Measurements from ENCODE around the gene KCTD14.

Gene KCTD14

GRCh38 chr11:77967753-77968152, 55.3 kb downstream of the KCTD14 start:
- Histone ChIP-seq H3K4me3 (ENCODE audit: low read depth, low read length) (no peak overlapping the region), H3K36me3 (replicated peaks) (no peaks in the 10 kb centered on the region), H3K27me3 (replicated peaks) (no peaks in the 10 kb centered on the region), H3K27ac (no peak overlapping the region)
- no peak for DNase-seq
- TF ChIP-seq CTCF (IDR thresholded peaks at IDR 0.05; ENCODE audit: low read depth, low read length, missing control alignments), result no peak
- in situ Hi-C loops (cut with HindIII; ENCODE audit: low pct_ligation_motif_present, low sequenced_read_pairs), result no loop called here

- in situ Hi-C loops (cut with HindIII; ENCODE audit: low pct_ligation_motif_present, low sequenced_read_pairs), result no loop called here
- no peak for TF ChIP-seq CTCF (IDR thresholded peaks at IDR 0.05; ENCODE audit: low read depth, low read length, missing control alignments)
- no peak for DNase-seq
- no peaks in the 10 kb centered on the region for H3K36me3 ChIP-seq (replicated peaks)
- no peaks in the 10 kb centered on the region for H3K27me3 ChIP-seq (replicated peaks)
- H3K27ac ChIP-seq, result no peak overlapping the region
- no peak overlapping the region for H3K4me3 ChIP-seq (ENCODE audit: low read depth, low read length)
Observed at GRCh38 chr11:77967121-77967520, 56.0 kb downstream of the KCTD14 start.

- Histone ChIP-seq H3K27me3 (replicated peaks) (no peaks in the 10 kb centered on the region), H3K4me3 (ENCODE audit: low read depth, low read length) (no peak overlapping the region), H3K36me3 (replicated peaks) (no peaks in the 10 kb centered on the region), H3K27ac (no peak overlapping the region)
- no peak for TF ChIP-seq CTCF (IDR thresholded peaks at IDR 0.05; ENCODE audit: low read depth, low read length, missing control alignments)
- in situ Hi-C loops (cut with HindIII; ENCODE audit: low pct_ligation_motif_present, low sequenced_read_pairs), result no loop called here
- no peak for DNase-seq
Observed at GRCh38 chr11:77966338-77966737, 56.7 kb downstream of the KCTD14 start.

All from brain microvascular endothelial cell (primary cell).